ENCODE measurements around the gene TSPAN33. TPM values are rescaled to one million over a fixed set of nuclear protein-coding genes. Genes with fewer than 3 reads are reported as not detected.
"Not testable (repeated sequence)": the region's sequence is repeated elsewhere in the genome, so short reads cannot be mapped to it uniquely, and the experiment has no call there.

TSPAN33 gene
- polyA plus RNA-seq, 3 donors: 69.0 to 76.8 (median 73.9) TPM

GRCh38 chr7:129191272-129191671 lies 46.8 kb downstream of the TSPAN33 start:
- no peak for DNase-seq (ENCODE audit: extremely low read depth in 1 of 11, low read depth in 9 of 11, low spot score in 4 of 11)

- no peak for DNase-seq (ENCODE audit: extremely low read depth in 1 of 11, low read depth in 9 of 11, low spot score in 4 of 11)
These were observed 49.4 kb downstream of the TSPAN33 start for GRCh38 chr7:129193892-129194291.

GRCh38 chr7:129197771-129198170 lies 53.3 kb downstream of the TSPAN33 start:
- no peak for DNase-seq (ENCODE audit: extremely low read depth in 1 of 11, low read depth in 9 of 11, low spot score in 4 of 11)

- no peak for DNase-seq (ENCODE audit: extremely low read depth in 1 of 11, low read depth in 9 of 11, low spot score in 4 of 11)
These were observed 54.9 kb downstream of the TSPAN33 start for GRCh38 chr7:129199406-129199805.

- DNase-seq (ENCODE audit: extremely low read depth in 1 of 11, low read depth in 9 of 11, low spot score in 4 of 11): no peak
These were observed 57.7 kb downstream of the TSPAN33 start for GRCh38 chr7:129202058-129202777.

- DNase-seq (ENCODE audit: extremely low read depth in 1 of 11, low read depth in 9 of 11, low spot score in 4 of 11): no peak
These were observed 58.7 kb downstream of the TSPAN33 start for GRCh38 chr7:129203050-129203741.

GRCh38 chr7:129205126-129205818 lies 60.8 kb downstream of the TSPAN33 start:
- DNase-seq (ENCODE audit: extremely low read depth in 1 of 11, low read depth in 9 of 11, low spot score in 4 of 11): no peak

GRCh38 chr7:129205987-129206785 lies 61.7 kb downstream of the TSPAN33 start:
- DNase-seq (ENCODE audit: extremely low read depth in 1 of 11, low read depth in 9 of 11, low spot score in 4 of 11): no peak

- DNase-seq (ENCODE audit: extremely low read depth in 1 of 11, low read depth in 9 of 11, low spot score in 4 of 11): no peak
These were observed 64.2 kb downstream of the TSPAN33 start for GRCh38 chr7:129208667-129209066.

GRCh38 chr7:129209067-129209926 lies 64.8 kb downstream of the TSPAN33 start:
- DNase-seq (ENCODE audit: extremely low read depth in 1 of 11, low read depth in 9 of 11, low spot score in 4 of 11): no peak

GRCh38 chr7:129210256-129210988 lies 65.9 kb downstream of the TSPAN33 start:
- peak in 5 of 11 donors; percentile 31 to 53 (median 39) for DNase-seq (ENCODE audit: extremely low read depth in 1 of 11, low read depth in 9 of 11, low spot score in 4 of 11)

- no peak for DNase-seq (ENCODE audit: extremely low read depth in 1 of 11, low read depth in 9 of 11, low spot score in 4 of 11)
These were observed 66.4 kb downstream of the TSPAN33 start for GRCh38 chr7:129210989-129211312.

- no peak for DNase-seq (ENCODE audit: extremely low read depth in 1 of 11, low read depth in 9 of 11, low spot score in 4 of 11)
These were observed 67.6 kb downstream of the TSPAN33 start for GRCh38 chr7:129212126-129212525.

GRCh38 chr7:129212596-129212995 lies 68.1 kb downstream of the TSPAN33 start:
- DNase-seq (ENCODE audit: extremely low read depth in 1 of 11, low read depth in 9 of 11, low spot score in 4 of 11): no peak

GRCh38 chr7:129213828-129214227 lies 69.3 kb downstream of the TSPAN33 start:
- DNase-seq (ENCODE audit: extremely low read depth in 1 of 11, low read depth in 9 of 11, low spot score in 4 of 11): no peak

- DNase-seq (ENCODE audit: extremely low read depth in 1 of 11, low read depth in 9 of 11, low spot score in 4 of 11): not testable (repeated sequence)
These were observed 71.2 kb downstream of the TSPAN33 start for GRCh38 chr7:129215691-129216090.

- DNase-seq (ENCODE audit: extremely low read depth in 1 of 11, low read depth in 9 of 11, low spot score in 4 of 11): not testable (repeated sequence)
These were observed 71.7 kb downstream of the TSPAN33 start for GRCh38 chr7:129216101-129216715.

Data from renal cortex interstitium (tissue), 11 donors.